ENCODE data around the gene UBE4B.
A peak's percentile ranks its signal among the peaks of the same experiment; 100 is the strongest.
"Not testable (repeated sequence)": the region's sequence is repeated elsewhere in the genome, so short reads cannot be mapped to it uniquely, and the experiment has no call there.

UBE4B gene

GRCh38 chr1:10065344-10065685 lies 32.6 kb downstream of the UBE4B start:
- in situ Hi-C loops (cut with HindIII; ENCODE audit: low sequenced_read_pairs): no loop called here
- no peak overlapping the region for H3K4me3 ChIP-seq (ENCODE audit: low read depth, low read length)
- TF ChIP-seq CTCF (IDR thresholded peaks at IDR 0.05; ENCODE audit: low read depth, low read length): no peak
- DNase-seq (ENCODE audit: low read depth, low spot score): no peak

- H3K4me3 ChIP-seq (ENCODE audit: low read depth, low read length): no peak overlapping the region
- in situ Hi-C loops (cut with HindIII; ENCODE audit: low sequenced_read_pairs): no loop called here
- DNase-seq (ENCODE audit: low read depth, low spot score): no peak
- TF ChIP-seq CTCF (IDR thresholded peaks at IDR 0.05; ENCODE audit: low read depth, low read length): no peak
These were observed 33.0 kb downstream of the UBE4B start for GRCh38 chr1:10065760-10066159.

- DNase-seq (ENCODE audit: low read depth, low spot score): peak; percentile 29
- no peak for TF ChIP-seq CTCF (IDR thresholded peaks at IDR 0.05; ENCODE audit: low read depth, low read length)
- H3K4me3 ChIP-seq (ENCODE audit: low read depth, low read length): no peak overlapping the region
- in situ Hi-C loops (cut with HindIII; ENCODE audit: low sequenced_read_pairs): no loop called here
These were observed 36.0 kb downstream of the UBE4B start for GRCh38 chr1:10068605-10069294.

- H3K4me3 ChIP-seq (ENCODE audit: low read depth, low read length): no peak overlapping the region
- DNase-seq (ENCODE audit: low read depth, low spot score): no peak
- no peak for TF ChIP-seq CTCF (IDR thresholded peaks at IDR 0.05; ENCODE audit: low read depth, low read length)
- in situ Hi-C loops (cut with HindIII; ENCODE audit: low sequenced_read_pairs): no loop called here
These were observed 37.4 kb downstream of the UBE4B start for GRCh38 chr1:10070206-10070605.

DNA sequence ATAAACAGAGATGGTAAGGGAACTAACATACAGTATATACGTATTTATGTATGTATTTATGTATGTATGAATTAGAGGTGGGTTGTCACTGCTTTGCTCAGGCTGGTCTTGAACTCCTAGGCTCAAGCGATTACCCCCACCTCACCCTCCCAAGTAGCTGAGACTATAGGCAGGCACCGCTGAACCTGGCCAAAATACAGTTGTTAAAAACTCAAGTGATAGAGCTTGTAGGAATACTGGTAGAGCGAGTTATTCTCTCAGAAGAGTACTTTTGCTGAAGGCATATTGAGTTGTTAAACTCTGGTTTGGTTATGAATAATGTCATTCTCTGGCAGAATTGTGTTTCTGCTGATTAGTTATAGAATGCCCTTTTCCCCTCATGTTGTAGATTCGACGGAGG lies 38.9 kb downstream of the UBE4B start:
- no peak overlapping the region for H3K4me3 ChIP-seq (ENCODE audit: low read depth, low read length)
- no peak for TF ChIP-seq CTCF (IDR thresholded peaks at IDR 0.05; ENCODE audit: low read depth, low read length)
- in situ Hi-C loops (cut with HindIII; ENCODE audit: low sequenced_read_pairs): no loop called here
- DNase-seq (ENCODE audit: low read depth, low spot score): no peak

GRCh38 chr1:10073371-10073770 lies 40.6 kb downstream of the UBE4B start:
- in situ Hi-C loops (cut with HindIII; ENCODE audit: low sequenced_read_pairs); DNase-seq (ENCODE audit: low read depth, low spot score); H3K4me3 ChIP-seq (ENCODE audit: low read depth, low read length): not testable (repeated sequence)

- DNase-seq (ENCODE audit: low read depth, low spot score): peak; percentile 96
- no peak for TF ChIP-seq CTCF (IDR thresholded peaks at IDR 0.05; ENCODE audit: low read depth, low read length)
- no peak overlapping the region for H3K4me3 ChIP-seq (ENCODE audit: low read depth, low read length)
- in situ Hi-C loops (cut with HindIII; ENCODE audit: low sequenced_read_pairs): no loop called here
These were observed 41.5 kb downstream of the UBE4B start for GRCh38 chr1:10074059-10074851.

All from astrocyte of the spinal cord (primary cell).